Nephron (organoid): Measurements from ENCODE around the gene LHX4.

Experiments used
- H3K27ac Mint-ChIP-seq, 3 experiments: 2 replicates each; pipeline ENCODE4 v1.8.0; 2020; ENCODE audit warnings: mixed read lengths in 3 of 3, mild to moderate bottlenecking in 2 of 3, moderate library complexity in 1 of 3
- H3K27me3 Mint-ChIP-seq: 2 replicates; pipeline ENCODE4 v1.8.0; 2021; ENCODE audit warnings: low read depth, mild to moderate bottlenecking, moderate library complexity, mixed read lengths
- H3K36me3 Mint-ChIP-seq: 2 replicates; pipeline ENCODE4 v1.8.0; 2020; ENCODE audit warnings: low read depth, mixed read lengths
- H3K4me1 Mint-ChIP-seq: 2 replicates; pipeline ENCODE4 v1.8.0; 2020; ENCODE audit warnings: mixed read lengths
- H3K4me3 Mint-ChIP-seq, 3 experiments: 2 replicates each; pipeline ENCODE4 v1.8.0; 2020; ENCODE audit warnings: mild to moderate bottlenecking in 3 of 3, mixed read lengths in 3 of 3, moderate library complexity in 2 of 3
- H3K9me3 Mint-ChIP-seq: 2 replicates; pipeline ENCODE4 v1.8.0; 2020; ENCODE audit warnings: mixed read lengths
- CTCF ChIP-seq, 3 experiments: fragments of 200-600 bp; sonication (generic); IDR thresholded peaks; one replicate each; pipeline ENCODE4 v1.5.0; 2021; ENCODE audit warnings: antibody characterized with exemption in 3 of 3; ENCODE audit not compliant: unreplicated experiment in 3 of 3

The LHX4 gene

GRCh38 chr1:180249725-180250498 is 19.8 kb downstream of the LHX4 start:
- TF ChIP-seq CTCF (IDR thresholded peaks at IDR 0.05; ENCODE audit: unreplicated experiment in 3 of 3): no peak
- Mint-ChIP-seq H3K4me1 (no peaks in the 10 kb centered on the region), H3K4me3 (no peak overlapping the region), H3K36me3 (no peaks in the 10 kb centered on the region), H3K9me3 (no peaks in the 10 kb centered on the region), H3K27ac (no peak overlapping the region), H3K27me3 (peaks cover 80% of the 10 kb centered on the region)

- Mint-ChIP-seq H3K9me3 (no peaks in the 10 kb centered on the region), H3K36me3 (no peaks in the 10 kb centered on the region), H3K4me1 (peaks cover 3% of the 10 kb centered on the region), H3K27me3 (peaks cover 80% of the 10 kb centered on the region), H3K27ac (no peak overlapping the region), H3K4me3 (no peak overlapping the region)
- no peak for TF ChIP-seq CTCF (IDR thresholded peaks at IDR 0.05; ENCODE audit: unreplicated experiment in 3 of 3)
These were observed 20.4 kb downstream of the LHX4 start for GRCh38 chr1:180250499-180250770.

- no peak overlapping the region for H3K27ac Mint-ChIP-seq
- no peak for TF ChIP-seq CTCF (IDR thresholded peaks at IDR 0.05; ENCODE audit: unreplicated experiment in 3 of 3)
- H3K9me3 Mint-ChIP-seq: no peaks in the 10 kb centered on the region
- peaks cover 80% of the 10 kb centered on the region for H3K27me3 Mint-ChIP-seq
- no peak overlapping the region for H3K4me3 Mint-ChIP-seq
- no peaks in the 10 kb centered on the region for H3K36me3 Mint-ChIP-seq
- peaks cover 9% of the 10 kb centered on the region for H3K4me1 Mint-ChIP-seq
These were observed 20.9 kb downstream of the LHX4 start for GRCh38 chr1:180250883-180251509.

- H3K27me3 Mint-ChIP-seq: peaks cover 80% of the 10 kb centered on the region
- H3K27ac Mint-ChIP-seq: no peak overlapping the region
- no peak overlapping the region for H3K4me3 Mint-ChIP-seq
- peaks cover 10% of the 10 kb centered on the region for H3K4me1 Mint-ChIP-seq
- H3K9me3 Mint-ChIP-seq: no peaks in the 10 kb centered on the region
- no peak for TF ChIP-seq CTCF (IDR thresholded peaks at IDR 0.05; ENCODE audit: unreplicated experiment in 3 of 3)
- H3K36me3 Mint-ChIP-seq: no peaks in the 10 kb centered on the region
These were observed 21.7 kb downstream of the LHX4 start for GRCh38 chr1:180251526-180252305.

- Mint-ChIP-seq H3K27me3 (peaks cover 80% of the 10 kb centered on the region), H3K4me1 (peaks cover 10% of the 10 kb centered on the region), H3K9me3 (no peaks in the 10 kb centered on the region), H3K27ac (no peak overlapping the region), H3K36me3 (no peaks in the 10 kb centered on the region), H3K4me3 (no peak overlapping the region)
- peak; percentile 45 to 60 (median 50) for TF ChIP-seq CTCF (IDR thresholded peaks at IDR 0.05; ENCODE audit: unreplicated experiment in 3 of 3)
These were observed 22.8 kb downstream of the LHX4 start for GRCh38 chr1:180252638-180253536.
